Activated gamma-delta T cell treated with Interleukin-2 at 50 U/mL for 16 hours (primary cell): ENCODE data around the gene MROH9.
"Not testable (repeated sequence)": the region's sequence is repeated elsewhere in the genome, so short reads cannot be mapped to it uniquely, and the experiment has no call there.

Experiments used
- DNase-seq: peaks from one replicate; pipeline ENCODE4 v3.0.0-alpha.2; 2020

The MROH9 gene

GRCh38 chr1:170935231-170935630 is at the start of gene MROH9:
TSS of gene MROH9 (plus strand) at chr1:170935534. CDS start at chr1:170945557, 10,023 bp downstream.
- DNase-seq: no peak

- DNase-seq: no peak
These were observed 49.8 kb upstream of the MROH9 start for GRCh38 chr1:170885551-170885950.

GRCh38 chr1:170886460-170886859 is 48.9 kb upstream of the MROH9 start:
- DNase-seq: no peak

- DNase-seq: no peak
These were observed 47.6 kb upstream of the MROH9 start for GRCh38 chr1:170887726-170888125.

- DNase-seq: no peak
These were observed 43.5 kb upstream of the MROH9 start for GRCh38 chr1:170891872-170892271.

- DNase-seq: no peak
These were observed 41.6 kb upstream of the MROH9 start for GRCh38 chr1:170893655-170894297.

- DNase-seq: no peak
These were observed 31.4 kb upstream of the MROH9 start for GRCh38 chr1:170903961-170904360.

- DNase-seq: no peak
These were observed 26.4 kb upstream of the MROH9 start for GRCh38 chr1:170908942-170909341.

- DNase-seq: no peak
These were observed 25.1 kb upstream of the MROH9 start for GRCh38 chr1:170910273-170910672.

- no peak for DNase-seq
These were observed 18.0 kb upstream of the MROH9 start for GRCh38 chr1:170917373-170917772.

GRCh38 chr1:170924656-170925055 is 10.7 kb upstream of the MROH9 start:
- not testable (repeated sequence) for DNase-seq

- DNase-seq: no peak
These were observed 7.1 kb upstream of the MROH9 start for GRCh38 chr1:170927955-170928840.

- no peak for DNase-seq
These were observed 5.9 kb upstream of the MROH9 start for GRCh38 chr1:170929412-170929834.

GRCh38 chr1:170929835-170930554 is 5.3 kb upstream of the MROH9 start:
- no peak for DNase-seq

GRCh38 chr1:170931650-170932049 is 3.7 kb upstream of the MROH9 start:
- DNase-seq: no peak

- DNase-seq: no peak
These were observed 3.1 kb upstream of the MROH9 start for GRCh38 chr1:170932236-170932635.

- no peak for DNase-seq
These were observed 2.9 kb downstream of the MROH9 start for GRCh38 chr1:170938281-170938680.

- no peak for DNase-seq
These were observed 4.1 kb downstream of the MROH9 start for GRCh38 chr1:170939476-170939875.

- not testable (repeated sequence) for DNase-seq
These were observed 16.4 kb downstream of the MROH9 start for GRCh38 chr1:170951744-170952143.

- DNase-seq: no peak
These were observed 24.1 kb downstream of the MROH9 start for GRCh38 chr1:170959385-170959784.

- no peak for DNase-seq
These were observed 29.2 kb downstream of the MROH9 start for GRCh38 chr1:170964506-170964905.

GRCh38 chr1:170967042-170967910 is 31.9 kb downstream of the MROH9 start:
- DNase-seq: no peak

GRCh38 chr1:170970256-170970655 is 34.9 kb downstream of the MROH9 start:
- no peak for DNase-seq
